DOHH2 (cell line): Measurements from ENCODE around the gene TST.

Experiments
- EZH2phosphoT487 ChIP-seq: fragments of 200-600 bp; sonication (generic); IDR thresholded peaks from 2 replicates; pipeline ENCODE4 v1.6.1; 2017; ENCODE audit warnings: borderline replicate concordance, mild to moderate bottlenecking, antibody characterized with exemption, low read length, moderate library complexity, mixed read lengths
- TF ChIP-seq, protein P1 (sequence below): fragments of 200-600 bp; sonication (generic); IDR thresholded peaks from one replicate; pipeline ENCODE4 v1.5.1; 2014; ENCODE audit warnings: antibody characterized with exemption, mild to moderate bottlenecking, low read depth, low read length; ENCODE audit not compliant: poor library complexity, severe bottlenecking

DNA sequence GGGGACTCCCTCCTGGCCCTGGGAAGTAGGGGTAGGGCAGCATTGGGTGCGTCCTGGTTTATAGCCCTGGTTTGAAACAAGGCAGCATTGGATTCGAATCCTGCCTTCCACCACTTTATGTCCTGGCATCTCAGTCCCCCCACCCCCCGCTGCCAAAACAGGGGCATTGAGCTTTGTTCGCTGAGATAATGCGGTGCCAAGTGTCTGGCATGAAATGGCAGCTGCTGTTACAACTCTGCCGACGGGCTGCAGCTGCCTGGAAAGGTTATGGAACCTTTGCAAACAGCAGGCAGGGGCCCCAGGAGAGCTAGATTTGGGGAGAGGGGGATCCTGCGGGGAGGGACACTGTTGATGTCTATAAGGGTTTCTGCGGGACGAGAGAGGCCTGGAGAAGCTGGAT is 1.9 kb downstream of the TST start:
- TF ChIP-seq EZH2phosphoT487 = no peak
- TF ChIP-seq, protein P1, sequence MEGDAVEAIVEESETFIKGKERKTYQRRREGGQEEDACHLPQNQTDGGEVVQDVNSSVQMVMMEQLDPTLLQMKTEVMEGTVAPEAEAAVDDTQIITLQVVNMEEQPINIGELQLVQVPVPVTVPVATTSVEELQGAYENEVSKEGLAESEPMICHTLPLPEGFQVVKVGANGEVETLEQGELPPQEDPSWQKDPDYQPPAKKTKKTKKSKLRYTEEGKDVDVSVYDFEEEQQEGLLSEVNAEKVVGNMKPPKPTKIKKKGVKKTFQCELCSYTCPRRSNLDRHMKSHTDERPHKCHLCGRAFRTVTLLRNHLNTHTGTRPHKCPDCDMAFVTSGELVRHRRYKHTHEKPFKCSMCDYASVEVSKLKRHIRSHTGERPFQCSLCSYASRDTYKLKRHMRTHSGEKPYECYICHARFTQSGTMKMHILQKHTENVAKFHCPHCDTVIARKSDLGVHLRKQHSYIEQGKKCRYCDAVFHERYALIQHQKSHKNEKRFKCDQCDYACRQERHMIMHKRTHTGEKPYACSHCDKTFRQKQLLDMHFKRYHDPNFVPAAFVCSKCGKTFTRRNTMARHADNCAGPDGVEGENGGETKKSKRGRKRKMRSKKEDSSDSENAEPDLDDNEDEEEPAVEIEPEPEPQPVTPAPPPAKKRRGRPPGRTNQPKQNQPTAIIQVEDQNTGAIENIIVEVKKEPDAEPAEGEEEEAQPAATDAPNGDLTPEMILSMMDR = no peak
